ENCODE measurements around the gene HMGN1.
A peak's percentile ranks its signal among the peaks of the same experiment; 100 is the strongest.

Gene HMGN1

GRCh38 chr21:39362733-39363132 is 13.8 kb upstream of the HMGN1 start:
- ChIA-PET CTCF (no interaction called here), POLR2A (ENCODE audit: low non-redundant PET) (no interaction called here)
- DNase-seq (ENCODE audit: low spot score) = no peak
- H3K27ac ChIP-seq = no peak overlapping the region
- TF ChIP-seq CTCF (conservative IDR thresholded peaks at IDR 0.05; ENCODE audit: low read depth) = no peak

- CTCF ChIA-PET = interaction anchor here (0.5 to 0.7 kb wide), 2 partner anchors 14 to 299 kb away, joined by 3 to 6 read pairs; no protein-coding TSS in a partner anchor
- POLR2A ChIA-PET (ENCODE audit: low non-redundant PET) = no interaction called here
- H3K27ac ChIP-seq = no peak overlapping the region
- no peak for DNase-seq (ENCODE audit: low spot score)
- TF ChIP-seq CTCF (conservative IDR thresholded peaks at IDR 0.05; ENCODE audit: low read depth) = no peak
These were observed 10.5 kb upstream of the HMGN1 start for GRCh38 chr21:39359382-39359781.

GRCh38 chr21:39353295-39353694 is 4.4 kb upstream of the HMGN1 start:
- ChIA-PET CTCF (interaction anchor here (0.7 kb wide), 1 partner anchor 37 kb away, joined by 3 read pairs; no protein-coding TSS in a partner anchor), POLR2A (ENCODE audit: low non-redundant PET) (no interaction called here)
- H3K27ac ChIP-seq = no peak overlapping the region
- no peak for TF ChIP-seq CTCF (conservative IDR thresholded peaks at IDR 0.05; ENCODE audit: low read depth)
- no peak for DNase-seq (ENCODE audit: low spot score)

- DNase-seq (ENCODE audit: low spot score) = no peak
- no peak for TF ChIP-seq CTCF (conservative IDR thresholded peaks at IDR 0.05; ENCODE audit: low read depth)
- ChIA-PET POLR2A (ENCODE audit: low non-redundant PET) (interaction anchor here (0.5 to 0.9 kb wide), 3 partner anchors 30 to 563 kb away, joined by 3 to 6 read pairs (median 5); a partner anchor contains a TSS), CTCF (no interaction called here)
- H3K27ac ChIP-seq = peak overlapping the region; percentile 99
These were observed 1.5 kb upstream of the HMGN1 start for GRCh38 chr21:39350094-39351005.

GRCh38 chr21:39349211-39350093 is 564 bp upstream of the HMGN1 start:
- TF ChIP-seq CTCF (conservative IDR thresholded peaks at IDR 0.05; ENCODE audit: low read depth) = no peak
- CTCF ChIA-PET = interaction anchor here (1.0 kb wide), 1 partner anchor 23 kb away, joined by 5 read pairs; no protein-coding TSS in a partner anchor
- peak; percentile 98 for DNase-seq (ENCODE audit: low spot score)
- POLR2A ChIA-PET (ENCODE audit: low non-redundant PET) = interaction anchor here (0.5 to 1.4 kb wide), 4 partner anchors 31 to 562 kb away, joined by 3 to 6 read pairs (median 4); a partner anchor contains a TSS
- H3K27ac ChIP-seq = peak overlapping the region; percentile 99

- ChIA-PET POLR2A (ENCODE audit: low non-redundant PET) (interaction anchor here (1.4 kb wide), 1 partner anchor 32 kb away, joined by 3 read pairs; a partner anchor contains a TSS), CTCF (interaction anchor here (0.6 kb wide), 1 partner anchor 43 kb away, joined by 4 read pairs; no protein-coding TSS in a partner anchor)
- no peak for DNase-seq (ENCODE audit: low spot score)
- TF ChIP-seq CTCF (conservative IDR thresholded peaks at IDR 0.05; ENCODE audit: low read depth) = no peak
- H3K27ac ChIP-seq = peak overlapping the region; percentile 99
These were observed 891 bp downstream of the HMGN1 start for GRCh38 chr21:39348040-39348354.
